ENCODE results near the gene ARHGAP44. TPM values are rescaled to one million over a fixed set of nuclear protein-coding genes. Genes with fewer than 3 reads are reported as not detected.

Gene ARHGAP44
- total RNA-seq, 1 experiment from 2014 or later = 7.3 TPM

DNA sequence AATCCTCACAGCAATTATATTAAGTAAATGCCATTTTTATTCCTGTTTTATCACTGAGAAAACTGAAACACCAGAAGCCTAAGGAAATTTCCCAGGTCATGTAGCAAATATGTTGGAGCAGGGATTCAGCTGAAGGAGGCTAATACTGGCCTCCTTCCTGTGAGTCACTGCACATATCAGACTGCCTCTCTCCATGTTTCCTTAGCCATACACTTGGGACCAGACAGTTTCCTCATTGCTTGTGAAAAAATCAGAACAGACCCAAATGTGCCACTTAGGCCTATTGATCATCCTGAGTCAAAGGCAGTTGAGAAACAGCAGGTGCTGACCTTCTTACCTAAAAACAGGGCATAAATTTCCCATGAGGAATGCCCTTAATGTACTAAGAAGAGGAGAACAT lies 247.5 kb downstream of the ARHGAP44 start:
- Histone ChIP-seq H3K27ac (ENCODE audit: low read depth, low read length) (no peak overlapping the region), H3K36me3 (ENCODE audit: control insufficient read depth in 1 of 2, insufficient read depth in 2 of 2, low read length in 2 of 2) (no peaks in the 10 kb centered on the region), H3K79me2 (ENCODE audit: insufficient read depth, low read length) (no peaks in the 10 kb centered on the region), H4K20me1 (ENCODE audit: insufficient read depth) (no peaks in the 10 kb centered on the region), H3K4me3 (replicated peaks in 1 of 2; ENCODE audit: low read depth in 1 of 2, low read length in 2 of 2) (no peak overlapping the region), H3K9me3 (ENCODE audit: control insufficient read depth in 1 of 2, insufficient read depth in 1 of 2, low read depth in 1 of 2, low read length in 2 of 2) (no peaks in the 10 kb centered on the region), H2AFZ (ENCODE audit: low read depth, low read length, poor library complexity, severe bottlenecking) (no peak overlapping the region), H3K9me2 (ENCODE audit: insufficient read depth) (no peaks in the 10 kb centered on the region), H3K27me3 (ENCODE audit: insufficient read depth, low read length) (peaks cover 4% of the 10 kb centered on the region; the same call in 1 of the 2 replicates), H3K4me2 (ENCODE audit: low read length) (no peak overlapping the region), H3K9ac (ENCODE audit: low read length) (no peak overlapping the region), H3K4me1 (ENCODE audit: control insufficient read depth in 1 of 2, insufficient read depth in 2 of 2, low read length in 2 of 2) (no peaks in the 10 kb centered on the region)
- POLR2A ChIA-PET = no interaction called here
- CTCF ChIA-PET = no interaction called here
- DNase-seq (ENCODE audit: low read depth, low spot score) (no peak), ATAC-seq (no peak)
- BruUV-seq (replicated peaks) = no TSS peak
- RAD21 ChIA-PET (ENCODE audit: low non-redundant PET in 1 of 2, low total read pairs in 2 of 2, uncharacterized antibody in 2 of 2, unreplicated experiment in 2 of 2) = no interaction called here
- intact Hi-C loops (cut with micrococcal nuclease) = no loop called here
- TF ChIP-seq YY1 (IDR thresholded peaks at IDR 0.05; ENCODE audit: extremely low read depth, insufficient replicate concordance, low read depth, low read length) (no peak), EZH2 (IDR thresholded peaks at IDR 0.05) (no peak), SP1 (IDR thresholded peaks at IDR 0.05; ENCODE audit: low read depth) (no peak)
- TF ChIP-seq, protein P1, sequence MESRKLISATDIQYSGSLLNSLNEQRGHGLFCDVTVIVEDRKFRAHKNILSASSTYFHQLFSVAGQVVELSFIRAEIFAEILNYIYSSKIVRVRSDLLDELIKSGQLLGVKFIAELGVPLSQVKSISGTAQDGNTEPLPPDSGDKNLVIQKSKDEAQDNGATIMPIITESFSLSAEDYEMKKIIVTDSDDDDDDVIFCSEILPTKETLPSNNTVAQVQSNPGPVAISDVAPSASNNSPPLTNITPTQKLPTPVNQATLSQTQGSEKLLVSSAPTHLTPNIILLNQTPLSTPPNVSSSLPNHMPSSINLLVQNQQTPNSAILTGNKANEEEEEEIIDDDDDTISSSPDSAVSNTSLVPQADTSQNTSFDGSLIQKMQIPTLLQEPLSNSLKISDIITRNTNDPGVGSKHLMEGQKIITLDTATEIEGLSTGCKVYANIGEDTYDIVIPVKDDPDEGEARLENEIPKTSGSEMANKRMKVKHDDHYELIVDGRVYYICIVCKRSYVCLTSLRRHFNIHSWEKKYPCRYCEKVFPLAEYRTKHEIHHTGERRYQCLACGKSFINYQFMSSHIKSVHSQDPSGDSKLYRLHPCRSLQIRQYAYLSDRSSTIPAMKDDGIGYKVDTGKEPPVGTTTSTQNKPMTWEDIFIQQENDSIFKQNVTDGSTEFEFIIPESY (IDR thresholded peaks at IDR 0.05; ENCODE audit: extremely low read depth, insufficient replicate concordance, low read length) = no peak

DNA sequence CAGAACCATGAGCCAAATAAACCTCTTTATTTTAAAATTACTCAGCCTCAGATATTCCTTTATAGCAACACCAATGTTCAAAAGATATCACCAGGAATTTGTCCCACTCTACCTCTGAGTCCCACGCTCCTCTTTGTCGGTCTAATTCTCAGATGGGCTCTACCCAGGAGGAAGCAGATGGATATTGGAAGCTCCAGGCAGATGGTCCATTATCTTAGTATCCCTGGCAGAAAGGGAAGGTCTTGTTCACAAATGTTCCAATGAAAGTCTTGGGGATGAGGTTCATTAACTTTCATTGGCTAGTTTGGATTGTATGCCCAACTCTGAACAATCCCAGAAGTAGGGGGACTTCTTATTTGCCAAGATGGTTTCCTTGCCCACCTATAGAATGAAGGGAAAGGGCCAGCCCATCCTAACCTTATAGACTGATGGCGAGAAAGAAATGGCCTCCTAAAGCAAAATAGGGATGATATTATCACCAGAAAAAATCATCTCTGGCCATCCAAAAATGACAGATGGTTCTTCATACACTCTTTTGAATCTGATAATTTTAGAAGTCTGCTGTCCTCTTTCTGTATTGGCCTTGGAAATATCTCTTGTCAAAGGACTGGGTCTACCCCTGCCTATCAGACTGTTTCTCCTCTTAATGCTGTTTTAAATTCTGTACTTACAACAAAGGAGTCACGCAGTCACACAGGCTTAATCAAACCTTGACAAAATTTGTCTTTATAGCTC lies 249.8 kb downstream of the ARHGAP44 start:
- no TSS peak for BruUV-seq (replicated peaks)
- DNase-seq (ENCODE audit: low read depth, low spot score) (no peak), ATAC-seq (no peak)
- Histone ChIP-seq H3K79me2 (ENCODE audit: insufficient read depth, low read length) (no peaks in the 10 kb centered on the region), H3K27me3 (ENCODE audit: insufficient read depth, low read length) (peaks cover 8% of the 10 kb centered on the region; the same call in 1 of the 2 replicates), H2AFZ (ENCODE audit: low read depth, low read length, poor library complexity, severe bottlenecking) (no peak overlapping the region), H3K9me3 (ENCODE audit: control insufficient read depth in 1 of 2, insufficient read depth in 1 of 2, low read depth in 1 of 2, low read length in 2 of 2) (no peaks in the 10 kb centered on the region), H3K36me3 (ENCODE audit: control insufficient read depth in 1 of 2, insufficient read depth in 2 of 2, low read length in 2 of 2) (no peaks in the 10 kb centered on the region), H3K4me1 (ENCODE audit: control insufficient read depth in 1 of 2, insufficient read depth in 2 of 2, low read length in 2 of 2) (no peaks in the 10 kb centered on the region), H3K9me2 (ENCODE audit: insufficient read depth) (no peaks in the 10 kb centered on the region), H3K9ac (ENCODE audit: low read length) (no peak overlapping the region), H3K27ac (ENCODE audit: low read depth, low read length) (no peak overlapping the region), H3K4me3 (replicated peaks in 1 of 2; ENCODE audit: low read depth in 1 of 2, low read length in 2 of 2) (no peak overlapping the region), H4K20me1 (ENCODE audit: insufficient read depth) (no peaks in the 10 kb centered on the region), H3K4me2 (ENCODE audit: low read length) (no peak overlapping the region)
- TF ChIP-seq ZNF274 (IDR thresholded peaks at IDR 0.05; ENCODE audit: low read depth, low read length) (no peak), SIN3A (IDR thresholded peaks at IDR 0.05; ENCODE audit: low read depth) (no peak), JUND (IDR thresholded peaks at IDR 0.05) (no peak), ELF1 (IDR thresholded peaks at IDR 0.05; ENCODE audit: borderline replicate concordance, low read depth) (no peak)
- ChIA-PET POLR2A (no interaction called here), RAD21 (ENCODE audit: low non-redundant PET in 1 of 2, low total read pairs in 2 of 2, uncharacterized antibody in 2 of 2, unreplicated experiment in 2 of 2) (no interaction called here), CTCF (interaction anchor here (2.5 kb wide), 1 partner anchor 9 kb away, joined by 11 read pairs; no protein-coding TSS in a partner anchor)
- intact Hi-C loops (cut with micrococcal nuclease) = no loop called here

MicroRNAs encoded within 50 kb of the gene (microRNA counts, 767-probe panel; counts per million panel counts)
- microRNA hsa-miR-1269b = not detected

Small RNA genes lying within 50 kb of the gene (microRNA-seq; reads per million reads assigned to microRNA genes)
- not detected for gene MIR1269B (ENCODE audit: borderline number of aligned reads)

Other genes with a start within 250 kb of the ARHGAP44 start
- not detected for gene MYOCD, start 123.6 kb upstream of the ARHGAP44 start, total RNA-seq (2021; ENCODE audit: unreplicated experiment)
- gene ELAC2, start 228.5 kb downstream of the ARHGAP44 start, total RNA-seq (2021; ENCODE audit: unreplicated experiment) = 84.5 TPM